Loucy (cell line): ENCODE data around the gene LTBP1.

Experiments used
- EZH2phosphoT487 ChIP-seq: fragments of 200-600 bp; IDR thresholded peaks from 2 replicates; pipeline ENCODE4 v1.6.1; 2018; ENCODE audit warnings: antibody characterized with exemption, mild to moderate bottlenecking, moderate library complexity, borderline replicate concordance
- TF ChIP-seq, protein P1 (sequence below): fragments of 200-600 bp; sonication (generic); conservative IDR thresholded peaks from 2 replicates; pipeline ENCODE4 v1.5.1; 2014; ENCODE audit warnings: mild to moderate bottlenecking, antibody characterized with exemption, low read length

DNA sequence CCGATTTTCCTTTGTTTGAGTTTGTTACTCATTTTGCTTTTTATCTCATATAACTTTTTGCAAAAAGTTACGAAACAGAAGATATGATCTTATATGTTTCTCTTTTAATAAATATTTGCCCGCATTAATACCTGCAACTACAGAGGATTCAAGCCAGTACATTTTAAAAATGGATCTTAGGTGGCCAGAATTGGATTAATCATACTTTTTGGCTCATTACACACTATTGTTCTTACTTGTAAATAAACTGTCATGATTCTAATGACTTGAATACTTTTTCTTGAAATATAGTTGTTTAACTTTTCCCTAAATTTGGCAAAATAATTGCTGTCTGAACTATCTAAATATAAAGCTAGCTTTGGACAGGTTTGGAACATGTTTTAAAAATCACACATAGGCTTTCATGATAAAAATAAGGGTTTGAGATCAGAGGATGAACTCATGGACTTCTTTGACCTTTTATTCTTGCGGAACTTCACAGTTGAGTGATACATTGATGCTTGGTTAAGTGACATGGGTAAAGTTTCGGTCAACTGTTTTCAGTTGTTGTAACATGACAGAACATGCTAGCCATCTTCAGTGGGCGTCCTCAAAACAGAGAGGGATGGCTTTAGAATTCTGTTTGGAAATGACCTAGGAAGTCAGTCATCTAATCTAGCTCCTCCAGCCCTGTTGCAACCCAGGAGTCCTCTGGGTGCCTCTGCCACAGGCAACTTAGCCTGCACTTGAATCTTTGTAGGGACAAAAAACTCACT lies 44.5 kb downstream of the LTBP1 start:
- TF ChIP-seq, protein P1, sequence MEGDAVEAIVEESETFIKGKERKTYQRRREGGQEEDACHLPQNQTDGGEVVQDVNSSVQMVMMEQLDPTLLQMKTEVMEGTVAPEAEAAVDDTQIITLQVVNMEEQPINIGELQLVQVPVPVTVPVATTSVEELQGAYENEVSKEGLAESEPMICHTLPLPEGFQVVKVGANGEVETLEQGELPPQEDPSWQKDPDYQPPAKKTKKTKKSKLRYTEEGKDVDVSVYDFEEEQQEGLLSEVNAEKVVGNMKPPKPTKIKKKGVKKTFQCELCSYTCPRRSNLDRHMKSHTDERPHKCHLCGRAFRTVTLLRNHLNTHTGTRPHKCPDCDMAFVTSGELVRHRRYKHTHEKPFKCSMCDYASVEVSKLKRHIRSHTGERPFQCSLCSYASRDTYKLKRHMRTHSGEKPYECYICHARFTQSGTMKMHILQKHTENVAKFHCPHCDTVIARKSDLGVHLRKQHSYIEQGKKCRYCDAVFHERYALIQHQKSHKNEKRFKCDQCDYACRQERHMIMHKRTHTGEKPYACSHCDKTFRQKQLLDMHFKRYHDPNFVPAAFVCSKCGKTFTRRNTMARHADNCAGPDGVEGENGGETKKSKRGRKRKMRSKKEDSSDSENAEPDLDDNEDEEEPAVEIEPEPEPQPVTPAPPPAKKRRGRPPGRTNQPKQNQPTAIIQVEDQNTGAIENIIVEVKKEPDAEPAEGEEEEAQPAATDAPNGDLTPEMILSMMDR = no peak
- TF ChIP-seq EZH2phosphoT487 = no peak
